ENCODE data around the gene MINDY1. TPM values are rescaled to one million over a fixed set of nuclear protein-coding genes. Genes with fewer than 3 reads are reported as not detected.

MINDY1 gene
- polyA plus RNA-seq, 1 donor from 2014 or later = 16.1 TPM

DNA sequence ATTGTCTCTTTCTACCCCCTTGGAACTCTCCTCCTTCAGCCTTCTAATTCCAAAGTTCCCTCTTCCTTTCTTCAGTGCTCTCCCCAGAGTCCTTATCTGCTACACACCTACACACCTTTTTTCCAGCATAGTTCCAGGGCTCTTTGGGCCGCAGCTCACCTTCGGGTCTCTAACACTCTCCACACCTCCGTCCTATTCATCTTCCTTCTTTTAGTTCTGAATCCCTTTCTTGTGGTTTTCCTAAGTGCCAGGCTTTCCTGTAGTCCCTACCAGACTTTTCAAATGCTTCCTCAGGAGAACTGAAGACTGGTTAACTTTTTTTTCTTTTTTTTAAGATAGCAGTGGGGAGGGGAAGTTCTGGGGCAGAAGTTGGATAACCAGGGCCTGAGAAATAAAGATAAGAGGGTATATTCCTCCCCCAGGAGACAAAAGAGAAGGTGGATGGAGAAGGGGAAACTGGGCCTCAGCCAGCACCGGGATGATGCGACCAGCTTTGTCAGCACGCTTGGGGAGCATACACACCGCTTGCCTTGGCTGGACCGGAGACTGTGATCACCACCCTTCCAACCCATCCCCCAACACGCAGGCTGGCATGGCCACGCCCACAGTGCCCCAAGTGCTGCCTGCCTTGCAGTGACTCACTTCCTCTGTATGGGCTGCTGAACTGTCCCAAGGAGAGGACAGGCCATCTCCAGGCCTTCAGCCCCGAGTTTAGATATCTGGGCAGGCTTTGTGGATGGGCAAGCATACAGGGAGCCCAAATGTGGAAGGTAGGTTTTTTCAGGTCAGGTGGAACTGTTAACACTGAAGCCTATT is 29.6 kb downstream of the MINDY1 start:
- Histone ChIP-seq H3K9me3 (ENCODE audit: low read length) (no peaks in the 10 kb centered on the region), H3F3A (ENCODE audit: insufficient read depth, low read length, poor library complexity, severe bottlenecking) (no peaks in the 10 kb centered on the region), H4K20me1 (ENCODE audit: insufficient read depth) (no peaks in the 10 kb centered on the region), H3K27ac (ENCODE audit: low read length) (no peak overlapping the region), H3K9me2 (ENCODE audit: insufficient read depth, low read length) (no peaks in the 10 kb centered on the region), H2AFZ (ENCODE audit: low read depth, low read length) (no peak overlapping the region), H3K79me2 (replicated peaks; ENCODE audit: insufficient read depth, low read length) (peaks cover 30% of the 10 kb centered on the region), H3K9ac (ENCODE audit: low read length) (no peak overlapping the region), H3K36me3 (ENCODE audit: insufficient read depth, low read length) (no peaks in the 10 kb centered on the region), H3K4me2 (ENCODE audit: low read length) (no peak overlapping the region), H3K27me3 (ENCODE audit: insufficient read depth, low read depth, low read length) (no peaks in the 10 kb centered on the region), H3K4me3 (ENCODE audit: low read length) (no peak overlapping the region)
- TF ChIP-seq POLR2AphosphoS5 (IDR thresholded peaks at IDR 0.05) (no peak), RAD21 (conservative IDR thresholded peaks at IDR 0.05) (no peak), EZH2 (IDR thresholded peaks at IDR 0.05; ENCODE audit: borderline replicate concordance, insufficient read depth, low read length, poor library complexity, severe bottlenecking) (no peak), SMC3 (conservative IDR thresholded peaks at IDR 0.05; ENCODE audit: poor library complexity) (no peak), TAF1 (IDR thresholded peaks at IDR 0.05; ENCODE audit: low read depth) (no peak), MXI1 (conservative IDR thresholded peaks at IDR 0.05; ENCODE audit: poor library complexity, severe bottlenecking) (no peak), EP300 (conservative IDR thresholded peaks at IDR 0.05; ENCODE audit: poor library complexity, severe bottlenecking) (no peak)
- TF ChIP-seq, protein P1, sequence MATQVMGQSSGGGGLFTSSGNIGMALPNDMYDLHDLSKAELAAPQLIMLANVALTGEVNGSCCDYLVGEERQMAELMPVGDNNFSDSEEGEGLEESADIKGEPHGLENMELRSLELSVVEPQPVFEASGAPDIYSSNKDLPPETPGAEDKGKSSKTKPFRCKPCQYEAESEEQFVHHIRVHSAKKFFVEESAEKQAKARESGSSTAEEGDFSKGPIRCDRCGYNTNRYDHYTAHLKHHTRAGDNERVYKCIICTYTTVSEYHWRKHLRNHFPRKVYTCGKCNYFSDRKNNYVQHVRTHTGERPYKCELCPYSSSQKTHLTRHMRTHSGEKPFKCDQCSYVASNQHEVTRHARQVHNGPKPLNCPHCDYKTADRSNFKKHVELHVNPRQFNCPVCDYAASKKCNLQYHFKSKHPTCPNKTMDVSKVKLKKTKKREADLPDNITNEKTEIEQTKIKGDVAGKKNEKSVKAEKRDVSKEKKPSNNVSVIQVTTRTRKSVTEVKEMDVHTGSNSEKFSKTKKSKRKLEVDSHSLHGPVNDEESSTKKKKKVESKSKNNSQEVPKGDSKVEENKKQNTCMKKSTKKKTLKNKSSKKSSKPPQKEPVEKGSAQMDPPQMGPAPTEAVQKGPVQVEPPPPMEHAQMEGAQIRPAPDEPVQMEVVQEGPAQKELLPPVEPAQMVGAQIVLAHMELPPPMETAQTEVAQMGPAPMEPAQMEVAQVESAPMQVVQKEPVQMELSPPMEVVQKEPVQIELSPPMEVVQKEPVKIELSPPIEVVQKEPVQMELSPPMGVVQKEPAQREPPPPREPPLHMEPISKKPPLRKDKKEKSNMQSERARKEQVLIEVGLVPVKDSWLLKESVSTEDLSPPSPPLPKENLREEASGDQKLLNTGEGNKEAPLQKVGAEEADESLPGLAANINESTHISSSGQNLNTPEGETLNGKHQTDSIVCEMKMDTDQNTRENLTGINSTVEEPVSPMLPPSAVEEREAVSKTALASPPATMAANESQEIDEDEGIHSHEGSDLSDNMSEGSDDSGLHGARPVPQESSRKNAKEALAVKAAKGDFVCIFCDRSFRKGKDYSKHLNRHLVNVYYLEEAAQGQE (IDR thresholded peaks at IDR 0.05; ENCODE audit: borderline replicate concordance) = no peak
- TF ChIP-seq, protein P2, sequence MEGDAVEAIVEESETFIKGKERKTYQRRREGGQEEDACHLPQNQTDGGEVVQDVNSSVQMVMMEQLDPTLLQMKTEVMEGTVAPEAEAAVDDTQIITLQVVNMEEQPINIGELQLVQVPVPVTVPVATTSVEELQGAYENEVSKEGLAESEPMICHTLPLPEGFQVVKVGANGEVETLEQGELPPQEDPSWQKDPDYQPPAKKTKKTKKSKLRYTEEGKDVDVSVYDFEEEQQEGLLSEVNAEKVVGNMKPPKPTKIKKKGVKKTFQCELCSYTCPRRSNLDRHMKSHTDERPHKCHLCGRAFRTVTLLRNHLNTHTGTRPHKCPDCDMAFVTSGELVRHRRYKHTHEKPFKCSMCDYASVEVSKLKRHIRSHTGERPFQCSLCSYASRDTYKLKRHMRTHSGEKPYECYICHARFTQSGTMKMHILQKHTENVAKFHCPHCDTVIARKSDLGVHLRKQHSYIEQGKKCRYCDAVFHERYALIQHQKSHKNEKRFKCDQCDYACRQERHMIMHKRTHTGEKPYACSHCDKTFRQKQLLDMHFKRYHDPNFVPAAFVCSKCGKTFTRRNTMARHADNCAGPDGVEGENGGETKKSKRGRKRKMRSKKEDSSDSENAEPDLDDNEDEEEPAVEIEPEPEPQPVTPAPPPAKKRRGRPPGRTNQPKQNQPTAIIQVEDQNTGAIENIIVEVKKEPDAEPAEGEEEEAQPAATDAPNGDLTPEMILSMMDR (IDR thresholded peaks at IDR 0.05; ENCODE audit: poor library complexity, severe bottlenecking) = no peak

DNA sequence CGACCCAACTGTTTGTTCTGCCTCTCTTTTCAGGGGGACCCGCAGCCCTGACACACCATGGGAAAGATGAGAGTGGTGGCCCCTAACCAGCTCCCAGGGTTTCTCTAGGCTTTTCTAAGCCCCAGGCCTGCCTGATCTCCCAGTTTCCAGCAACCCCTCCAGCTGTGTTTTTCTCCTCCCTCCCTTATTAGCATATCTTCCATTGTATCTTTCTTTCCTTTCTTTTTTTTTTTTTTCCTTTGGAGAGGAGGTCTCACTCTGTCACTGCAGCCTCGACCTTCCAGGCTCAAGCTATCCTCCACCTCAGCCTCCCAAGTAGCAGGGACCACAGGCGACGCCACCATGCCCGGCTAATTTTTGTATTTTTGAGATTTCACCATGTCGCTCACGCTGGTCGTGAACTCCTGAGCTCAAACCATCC is 30.3 kb downstream of the MINDY1 start:
- Histone ChIP-seq H3K4me3 (ENCODE audit: low read length) (no peak overlapping the region), H3K9me3 (ENCODE audit: low read length) (no peaks in the 10 kb centered on the region), H4K20me1 (ENCODE audit: insufficient read depth) (no peaks in the 10 kb centered on the region), H3K4me2 (ENCODE audit: low read length) (no peak overlapping the region), H3K9ac (ENCODE audit: low read length) (no peak overlapping the region), H3K79me2 (replicated peaks; ENCODE audit: insufficient read depth, low read length) (peaks cover 37% of the 10 kb centered on the region), H3K27ac (ENCODE audit: low read length) (no peak overlapping the region), H2AFZ (ENCODE audit: low read depth, low read length) (no peak overlapping the region), H3K9me2 (ENCODE audit: insufficient read depth, low read length) (no peaks in the 10 kb centered on the region), H3K27me3 (ENCODE audit: insufficient read depth, low read depth, low read length) (no peaks in the 10 kb centered on the region), H3K36me3 (ENCODE audit: insufficient read depth, low read length) (no peaks in the 10 kb centered on the region), H3F3A (ENCODE audit: insufficient read depth, low read length, poor library complexity, severe bottlenecking) (no peaks in the 10 kb centered on the region)
- no peak for TF ChIP-seq EP300 (conservative IDR thresholded peaks at IDR 0.05; ENCODE audit: poor library complexity, severe bottlenecking)
- no peak for TF ChIP-seq SMC3 (conservative IDR thresholded peaks at IDR 0.05; ENCODE audit: poor library complexity)
- TF ChIP-seq, protein P1 (IDR thresholded peaks at IDR 0.05; ENCODE audit: borderline replicate concordance) = no peak
- TF ChIP-seq, protein P2 (IDR thresholded peaks at IDR 0.05; ENCODE audit: poor library complexity, severe bottlenecking) = no peak
- TF ChIP-seq RAD21 (conservative IDR thresholded peaks at IDR 0.05) = no peak
- no peak for TF ChIP-seq TAF1 (IDR thresholded peaks at IDR 0.05; ENCODE audit: low read depth)
- TF ChIP-seq MXI1 (conservative IDR thresholded peaks at IDR 0.05; ENCODE audit: poor library complexity, severe bottlenecking) = no peak
- TF ChIP-seq POLR2AphosphoS5 (IDR thresholded peaks at IDR 0.05) = no peak
- no peak for TF ChIP-seq EZH2 (IDR thresholded peaks at IDR 0.05; ENCODE audit: borderline replicate concordance, insufficient read depth, low read length, poor library complexity, severe bottlenecking)
